Ectodermal cell (in vitro differentiated cells): ENCODE data around the gene AP3D1.
"Not testable (repeated sequence)": the region's sequence is repeated elsewhere in the genome, so short reads cannot be mapped to it uniquely, and the experiment has no call there.

Experiments used
- H3K27ac ChIP-seq: 2 replicates; pipeline ENCODE4 v1.7.0; 2013; ENCODE audit warnings: mild to moderate bottlenecking, low read depth, low read length; ENCODE audit not compliant: insufficient read depth, poor library complexity, severe bottlenecking
- H3K27me3 ChIP-seq: 2 replicates; pipeline ENCODE4 v1.7.0; 2013; ENCODE audit warnings: mild to moderate bottlenecking, low read length; ENCODE audit not compliant: insufficient read depth, control insufficient read depth, poor library complexity, severe bottlenecking
- H3K36me3 ChIP-seq: one replicate; pipeline ENCODE4 v1.7.0; 2013; ENCODE audit warnings: low read length; ENCODE audit not compliant: control insufficient read depth, insufficient read depth
- H3K4me1 ChIP-seq: one replicate; pipeline ENCODE4 v1.7.0; 2013; ENCODE audit warnings: low read length; ENCODE audit not compliant: control insufficient read depth, insufficient read depth
- H3K4me3 ChIP-seq: 2 replicates; pipeline ENCODE4 v1.7.0; 2013; ENCODE audit warnings: low read depth, low read length, control low read depth; ENCODE audit not compliant: insufficient read depth
- H3K9me3 ChIP-seq: 2 replicates; pipeline ENCODE4 v1.7.0; 2013; ENCODE audit warnings: mild to moderate bottlenecking, low read length, moderate library complexity; ENCODE audit not compliant: control insufficient read depth
- WGBS, 2 experiments: methylation state at CpG; one replicate each; pipeline ENCODE4 v1.1.7; 2013; ENCODE audit warnings: missing lambda C conversion rate in 2 of 2; 5-methylcytosine and 5-hydroxymethylcytosine counted together

AP3D1 gene

GRCh38 chr19:2097203-2097885 is 54.0 kb downstream of the AP3D1 start:
- Histone ChIP-seq H3K36me3 (peaks cover 18% of the 10 kb centered on the region), H3K27ac (no peak overlapping the region), H3K9me3 (no peaks in the 10 kb centered on the region), H3K4me3 (peak overlapping the region; percentile 25), H3K27me3 (no peaks in the 10 kb centered on the region), H3K4me1 (peaks cover 4% of the 10 kb centered on the region)
- WGBS, 2 experiments = 49 to 50% methylated on average over 30 of the region's 30 CpGs

GRCh38 chr19:2096480-2097202 is 54.7 kb downstream of the AP3D1 start, which contains the start of gene IZUMO4:
Gene IZUMO4, plus strand, starts transcription at chr19:2096915. Its CDS starts 31 bp downstream, at chr19:2096946.
- Histone ChIP-seq H3K9me3 (no peaks in the 10 kb centered on the region), H3K4me3 (peak within 1 kb of the TSS; percentile 71), H3K4me1 (peaks cover 4% of the 10 kb centered on the region), H3K27ac (peak within 1 kb of the TSS; percentile 79), H3K27me3 (no peaks in the 10 kb centered on the region), H3K36me3 (peaks cover 16% of the 10 kb centered on the region)
- WGBS, 2 experiments = 1% methylated on average over 70 of the region's 70 CpGs

- Histone ChIP-seq H3K9me3 (no peaks in the 10 kb centered on the region), H3K4me3 (peak within 1 kb of the TSS; percentile 71), H3K27me3 (no peaks in the 10 kb centered on the region), H3K4me1 (peaks cover 4% of the 10 kb centered on the region), H3K27ac (peak within 1 kb of the TSS; percentile 79), H3K36me3 (peaks cover 10% of the 10 kb centered on the region)
- 1% methylated on average over 56 of the region's 56 CpGs for WGBS, 2 experiments
These were observed 55.3 kb downstream of the AP3D1 start, which contains the start of gene MOB3A for GRCh38 chr19:2096034-2096479. Gene MOB3A, minus strand, starts transcription at chr19:2096326. Its CDS starts 17,766 bp downstream, at chr19:2078560.

GRCh38 chr19:2091926-2092525 is 59.3 kb downstream of the AP3D1 start:
- not testable (repeated sequence) for H3K4me1 ChIP-seq, H3K27ac ChIP-seq, H3K4me3 ChIP-seq, H3K9me3 ChIP-seq, H3K27me3 ChIP-seq, H3K36me3 ChIP-seq
- 93 to 94% methylated on average over 12 to 13 of the region's 13 CpGs for WGBS, 2 experiments

GRCh38 chr19:2089727-2090053 is 61.7 kb downstream of the AP3D1 start:
- 67 to 77% methylated on average over 2 of the region's 2 CpGs for WGBS, 2 experiments
- H3K36me3 ChIP-seq = no peaks in the 10 kb centered on the region
- H3K9me3 ChIP-seq = no peaks in the 10 kb centered on the region
- peaks cover 3% of the 10 kb centered on the region for H3K4me1 ChIP-seq
- no peak overlapping the region for H3K27ac ChIP-seq
- H3K4me3 ChIP-seq = no peak overlapping the region
- no peaks in the 10 kb centered on the region for H3K27me3 ChIP-seq

- Histone ChIP-seq H3K4me1 (peaks cover 3% of the 10 kb centered on the region), H3K36me3 (no peaks in the 10 kb centered on the region), H3K27ac (no peak overlapping the region), H3K9me3 (no peaks in the 10 kb centered on the region), H3K27me3 (no peaks in the 10 kb centered on the region), H3K4me3 (no peak overlapping the region)
- WGBS, 2 experiments = 89 to 90% methylated on average over 16 of the region's 16 CpGs
These were observed 62.2 kb downstream of the AP3D1 start for GRCh38 chr19:2089001-2089711.

- WGBS, 2 experiments = 89 to 92% methylated on average over 14 of the region's 14 CpGs
- Histone ChIP-seq H3K4me1 (peaks cover 3% of the 10 kb centered on the region), H3K4me3 (no peak overlapping the region), H3K27ac (no peak overlapping the region), H3K27me3 (no peaks in the 10 kb centered on the region), H3K9me3 (no peaks in the 10 kb centered on the region), H3K36me3 (peaks cover 3% of the 10 kb centered on the region)
These were observed 63.7 kb downstream of the AP3D1 start for GRCh38 chr19:2087621-2088100.

- not testable (repeated sequence) for H3K27me3 ChIP-seq
These were observed 64.4 kb downstream of the AP3D1 start for GRCh38 chr19:2086695-2087620.

GRCh38 chr19:2084993-2085720 is 66.2 kb downstream of the AP3D1 start:
- Histone ChIP-seq H3K27ac (no peak overlapping the region), H3K4me3 (no peak overlapping the region), H3K4me1 (peaks cover under 1% of the 10 kb centered on the region), H3K9me3 (no peaks in the 10 kb centered on the region), H3K36me3 (peaks cover 3% of the 10 kb centered on the region), H3K27me3 (no peaks in the 10 kb centered on the region)
- WGBS, 2 experiments = 92 to 94% methylated on average over 28 of the region's 28 CpGs

More at GRCh38 chr19:2086695-2087620, 64.4 kb downstream of the AP3D1 start:
- H3K9me3 ChIP-seq, H3K36me3 ChIP-seq, H3K27ac ChIP-seq, H3K4me1 ChIP-seq, H3K4me3 ChIP-seq: not testable (repeated sequence)
- WGBS, 2 experiments = 89 to 93% methylated on average over 13 of the region's 13 CpGs
